ENCODE results near the gene PLS3. TPM values are rescaled to one million over a fixed set of nuclear protein-coding genes. Genes with fewer than 3 reads are reported as not detected.
A peak's percentile ranks its signal among the peaks of the same experiment; 100 is the strongest.

The PLS3 gene
- total and polyA plus RNA-seq, 2 donors (not counting 3 experiments of a cell fraction or from before 2014, with no cell fraction given) = 120 to 329 TPM

DNA sequence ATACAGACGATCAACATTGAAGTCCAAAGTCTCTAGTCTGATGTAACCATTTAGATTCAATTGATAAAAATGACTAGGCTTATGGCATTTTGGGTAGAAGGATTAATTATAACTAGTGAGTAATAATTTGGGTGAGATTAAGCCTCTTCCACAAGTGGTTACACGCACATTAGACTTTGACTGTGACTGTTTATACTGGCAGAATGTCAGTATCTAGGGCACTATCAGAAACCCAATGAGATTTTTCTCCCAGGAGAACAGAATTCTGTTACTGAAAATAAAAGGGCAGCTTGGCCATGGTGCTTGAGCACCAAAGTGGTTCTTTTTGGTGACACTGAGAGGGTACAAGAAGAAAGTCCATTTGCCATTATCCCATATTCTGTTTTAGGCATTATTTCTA lies 3.3 kb downstream of the PLS3 start:
- H3K9me3 ChIP-seq (replicated peaks; ENCODE audit: control insufficient read depth, insufficient read depth, low read length) = no peaks in the 10 kb centered on the region
- ChIA-PET CTCF (interaction anchor here (1.1 to 3.8 kb wide), 5 partner anchors 7 to 233 kb away, joined by 3 to 23 read pairs (median 7); no protein-coding TSS in a partner anchor), POLR2A (no interaction called here)
- no peak overlapping the region for H2AFZ ChIP-seq (ENCODE audit: low read depth, low read length)
- peak overlapping the region; percentile 31 for H3K9ac ChIP-seq (replicated peaks; ENCODE audit: extremely low read depth, insufficient read depth, low read length)
- FAIRE-seq = no peak
- H3K9me1 ChIP-seq (replicated peaks; ENCODE audit: control insufficient read depth, extremely low read depth, insufficient read depth, low read length) = no peaks in the 10 kb centered on the region
- TF ChIP-seq GATA2 (IDR thresholded peaks at IDR 0.05; ENCODE audit: insufficient read depth, insufficient read length, low read depth, low read length) (peak; percentile 29), JUN (IDR thresholded peaks at IDR 0.05; ENCODE audit: borderline replicate concordance, insufficient read depth, insufficient read length, low read depth) (no peak), MYC (IDR thresholded peaks at IDR 0.05; ENCODE audit: low read depth, low read length) (no peak), FOS (IDR thresholded peaks at IDR 0.05; ENCODE audit: borderline replicate concordance, insufficient read depth, low read length) (no peak), EZH2 (IDR thresholded peaks at IDR 0.05; ENCODE audit: borderline replicate concordance, low read depth, low read length, severe bottlenecking) (no peak), POLR2AphosphoS5 (IDR thresholded peaks at IDR 0.05; ENCODE audit: insufficient read depth, low read depth, low read length) (no peak), POLR2A (IDR thresholded peaks at IDR 0.05; ENCODE audit: low read depth, low read length) (no peak)
- TF ChIP-seq, protein P1, sequence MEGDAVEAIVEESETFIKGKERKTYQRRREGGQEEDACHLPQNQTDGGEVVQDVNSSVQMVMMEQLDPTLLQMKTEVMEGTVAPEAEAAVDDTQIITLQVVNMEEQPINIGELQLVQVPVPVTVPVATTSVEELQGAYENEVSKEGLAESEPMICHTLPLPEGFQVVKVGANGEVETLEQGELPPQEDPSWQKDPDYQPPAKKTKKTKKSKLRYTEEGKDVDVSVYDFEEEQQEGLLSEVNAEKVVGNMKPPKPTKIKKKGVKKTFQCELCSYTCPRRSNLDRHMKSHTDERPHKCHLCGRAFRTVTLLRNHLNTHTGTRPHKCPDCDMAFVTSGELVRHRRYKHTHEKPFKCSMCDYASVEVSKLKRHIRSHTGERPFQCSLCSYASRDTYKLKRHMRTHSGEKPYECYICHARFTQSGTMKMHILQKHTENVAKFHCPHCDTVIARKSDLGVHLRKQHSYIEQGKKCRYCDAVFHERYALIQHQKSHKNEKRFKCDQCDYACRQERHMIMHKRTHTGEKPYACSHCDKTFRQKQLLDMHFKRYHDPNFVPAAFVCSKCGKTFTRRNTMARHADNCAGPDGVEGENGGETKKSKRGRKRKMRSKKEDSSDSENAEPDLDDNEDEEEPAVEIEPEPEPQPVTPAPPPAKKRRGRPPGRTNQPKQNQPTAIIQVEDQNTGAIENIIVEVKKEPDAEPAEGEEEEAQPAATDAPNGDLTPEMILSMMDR (IDR thresholded peaks at IDR 0.05; ENCODE audit: extremely low read depth in 1 of 2, insufficient read depth in 1 of 2, low read depth in 1 of 2, low read length in 2 of 2) = no peak
- TF ChIP-seq, protein P2, sequence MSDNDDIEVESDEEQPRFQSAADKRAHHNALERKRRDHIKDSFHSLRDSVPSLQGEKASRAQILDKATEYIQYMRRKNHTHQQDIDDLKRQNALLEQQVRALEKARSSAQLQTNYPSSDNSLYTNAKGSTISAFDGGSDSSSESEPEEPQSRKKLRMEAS (IDR thresholded peaks at IDR 0.05; ENCODE audit: insufficient read depth, insufficient read length) = no peak
- H4K20me1 ChIP-seq (replicated peaks; ENCODE audit: control insufficient read depth, extremely low read depth, insufficient read depth, low read length) = no peaks in the 10 kb centered on the region
- H3K27me3 ChIP-seq (ENCODE audit: control insufficient read depth in 2 of 2, insufficient read depth in 2 of 2, low read length in 2 of 2) = no peaks in the 10 kb centered on the region
- dilution Hi-C loops (cut with MboI; ENCODE audit: extremely low pct_ligation_motif_present, low sequenced_read_pairs) (no loop called here), intact Hi-C loops (cut with micrococcal nuclease) (loop anchor here (5.0 kb wide), 1 partner anchor 72 kb away; no protein-coding TSS in a partner anchor)
- no peak overlapping the region for H3K4me3 ChIP-seq (replicated peaks in 1 of 3; ENCODE audit: insufficient read depth in 1 of 3, low read depth in 1 of 3, low read length in 3 of 3)
- peaks cover 40% of the 10 kb centered on the region for H3K4me1 ChIP-seq (ENCODE audit: control insufficient read depth, extremely low read depth, insufficient read depth, low read length)
- no TSS peak for BruUV-seq (replicated peaks)
- H3K79me2 ChIP-seq (ENCODE audit: control insufficient read depth, insufficient read depth, low read length) = peaks cover 72% of the 10 kb centered on the region
- peak; percentile 37 for DNase-seq (ENCODE audit: low read depth, low spot score)
- H3K27ac ChIP-seq (ENCODE audit: insufficient read depth, low read depth, low read length) = no peak overlapping the region
- no peaks in the 10 kb centered on the region for H3K36me3 ChIP-seq (ENCODE audit: control insufficient read depth in 2 of 2, extremely low read depth in 1 of 2, insufficient read depth in 2 of 2, low read length in 2 of 2)
- H3K4me2 ChIP-seq (ENCODE audit: insufficient read depth, low read length) = peak overlapping the region; percentile 87
